HG03066 (cell line): Measurements from ENCODE around the gene AMOTL2.

Experiments
- ATAC-seq: cut with Tn5 transposase; IDR thresholded peaks from one replicate; pipeline ENCODE4 v1.9.1; 2021; ENCODE audit warnings: low read depth; ENCODE audit not compliant: unreplicated experiment

Gene AMOTL2

GRCh38 chr3:134320749-134321148 lies 53.5 kb downstream of the AMOTL2 start:
- no peak for ATAC-seq

DNA sequence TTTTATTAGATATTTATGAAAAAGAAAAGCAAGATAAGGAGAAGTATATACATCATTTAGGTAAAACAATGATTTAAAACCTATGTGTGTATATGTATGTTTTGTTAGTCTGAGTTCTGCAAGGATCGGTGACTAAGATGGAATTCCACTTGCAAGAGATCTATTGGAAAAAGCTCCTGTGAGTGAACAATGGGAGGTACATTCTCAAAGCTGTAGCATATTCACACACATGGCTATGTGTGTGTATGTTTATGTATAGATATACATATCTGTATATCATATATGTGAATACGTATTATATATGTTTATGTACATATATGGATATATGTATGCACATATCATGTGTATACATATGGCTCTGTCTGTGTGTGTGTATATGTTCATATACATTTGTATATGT lies 54.3 kb downstream of the AMOTL2 start:
- no peak for ATAC-seq

- ATAC-seq = no peak
Measured at GRCh38 chr3:134318166-134318565, 56.1 kb downstream of the AMOTL2 start.

DNA sequence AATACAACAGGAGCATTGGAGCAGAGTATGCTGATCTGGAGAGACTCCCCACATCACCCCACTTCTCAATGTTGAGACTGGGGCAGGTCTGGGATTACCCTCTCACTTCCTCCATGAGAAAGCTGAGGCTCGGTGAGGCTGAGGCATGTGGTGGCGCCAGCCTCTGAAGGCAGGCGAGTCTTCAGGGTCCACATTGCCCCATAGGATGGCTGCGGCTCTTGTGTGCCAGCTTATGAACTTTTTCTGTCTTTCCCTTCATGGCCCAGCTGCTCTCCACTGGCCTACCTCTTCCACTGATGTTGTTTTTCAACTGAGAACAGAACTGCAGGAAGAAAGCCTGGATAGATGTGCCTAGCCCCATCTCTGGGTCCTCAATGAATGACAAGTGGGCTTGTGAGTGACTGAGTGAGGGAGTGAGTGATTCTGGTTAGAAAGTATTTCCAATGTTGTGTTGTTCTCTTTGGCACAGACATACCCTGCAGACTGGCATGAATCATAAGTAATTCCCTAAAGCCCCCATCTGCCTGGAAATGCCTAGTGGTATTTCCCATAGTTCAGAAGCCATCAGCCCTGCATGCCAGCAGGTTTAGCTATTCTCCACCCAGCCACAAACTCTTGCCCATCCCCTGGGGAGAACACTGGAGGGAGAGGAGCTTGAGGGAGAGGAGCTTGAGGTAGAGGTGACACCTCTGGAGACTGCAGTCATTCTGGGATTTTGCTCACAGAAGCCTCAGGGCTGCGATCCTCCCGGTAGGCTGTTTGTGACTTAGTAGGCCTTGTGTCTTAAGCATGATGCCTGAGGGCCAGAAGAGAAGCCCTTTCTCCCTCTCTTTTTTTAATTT lies 56.9 kb downstream of the AMOTL2 start:
- no peak for ATAC-seq

- ATAC-seq = no peak
Measured at GRCh38 chr3:134315286-134316106, 58.8 kb downstream of the AMOTL2 start.

GRCh38 chr3:134314588-134315285 lies 59.5 kb downstream of the AMOTL2 start:
- no peak for ATAC-seq

GRCh38 chr3:134313847-134314587 lies 60.2 kb downstream of the AMOTL2 start:
- no peak for ATAC-seq

GRCh38 chr3:134312873-134313846 lies 61.1 kb downstream of the AMOTL2 start:
- ATAC-seq = no peak

GRCh38 chr3:134312072-134312872 lies 62.0 kb downstream of the AMOTL2 start:
- no peak for ATAC-seq

- ATAC-seq = no peak
Measured at GRCh38 chr3:134311693-134312071, 62.6 kb downstream of the AMOTL2 start.

GRCh38 chr3:134311265-134311664 lies 63.0 kb downstream of the AMOTL2 start:
- ATAC-seq = no peak

GRCh38 chr3:134309987-134310700 lies 64.1 kb downstream of the AMOTL2 start:
- ATAC-seq = no peak

- ATAC-seq = peak; percentile 73
Measured at GRCh38 chr3:134308350-134308891, 65.8 kb downstream of the AMOTL2 start.

GRCh38 chr3:134307425-134307824 lies 66.8 kb downstream of the AMOTL2 start:
- ATAC-seq = no peak

DNA sequence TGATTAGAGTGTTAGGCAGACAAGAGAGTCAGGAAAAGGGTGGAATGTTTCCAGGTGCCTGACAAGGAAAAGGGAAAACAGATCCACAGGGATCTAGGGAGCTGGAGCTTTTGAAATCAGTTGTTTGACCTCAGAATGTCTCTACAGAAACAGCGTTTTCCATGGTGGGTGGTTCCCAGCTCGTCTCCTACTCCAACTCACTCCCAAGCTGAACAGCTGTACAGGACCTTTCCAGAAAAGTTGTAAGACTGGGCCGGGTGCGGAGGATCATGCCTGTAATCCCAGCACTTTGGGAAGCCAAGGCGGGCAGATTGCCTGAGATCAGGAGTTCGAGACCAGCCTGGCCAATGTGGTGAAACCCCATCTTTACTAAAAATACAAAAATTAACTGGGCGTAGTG lies 67.9 kb downstream of the AMOTL2 start:
- no peak for ATAC-seq
